H1 (cell line): Measurements from ENCODE around the gene SGCG. TPM values are rescaled to one million over a fixed set of nuclear protein-coding genes. Genes with fewer than 3 reads are reported as not detected.

Experiments
- CTCF ChIA-PET: fragments of 300-600 bp; sonication (Branson Sonifier 250); formaldehyde crosslinking; loops from one replicate; lab custom pipeline; 2021; ENCODE audit not compliant: partially characterized antibody; lab: Charles Lee
- POLR2A ChIA-PET: fragments of 300-600 bp; sonication (Branson Sonifier 250); formaldehyde crosslinking; loops from one replicate; lab custom pipeline; 2021; ENCODE audit warnings: inconsistent platforms; ENCODE audit not compliant: partially characterized antibody; lab: Charles Lee
- DNase-seq, 2 experiments: peaks; one replicate each; pipeline versions ENCODE4 v3.0.0 to v3.0.0-alpha.2; 2010 to 2022; ENCODE audit warnings: low spot score in 2 of 2, low read depth in 1 of 2, mixed read lengths in 1 of 2
- FAIRE-seq: peaks from 2 replicates; lab custom pipeline; 2011; peaks lifted over from hg19 to GRCh38; lab: Jason Lieb, UNC
- H2AFZ ChIP-seq: 2 replicates; pipeline ENCODE4 v1.8.1; 2012; ENCODE audit warnings: low read length, inconsistent platforms
- H2AK5ac ChIP-seq: 2 replicates; pipeline ENCODE4 v1.6.1; 2013; ENCODE audit warnings: low read depth, low read length
- H2BK120ac ChIP-seq: replicated peaks from 2 replicates; pipeline ENCODE3; 2013; ENCODE audit warnings: low read depth, low read length, inconsistent platforms
- H2BK12ac ChIP-seq: 2 replicates; pipeline ENCODE4 v1.6.1; 2013; ENCODE audit warnings: low read depth, low read length
- H2BK15ac ChIP-seq: 2 replicates; pipeline ENCODE4 v1.6.1; 2013; ENCODE audit warnings: low read length
- H2BK20ac ChIP-seq: 2 replicates; pipeline ENCODE4 v1.6.1; 2013; ENCODE audit warnings: low read length
- H2BK5ac ChIP-seq: 2 replicates; pipeline ENCODE4 v1.6.1; 2013; ENCODE audit warnings: low read depth, low read length
- H3K14ac ChIP-seq: 2 replicates; pipeline ENCODE4 v1.6.1; 2013; ENCODE audit warnings: inconsistent platforms; ENCODE audit not compliant: insufficient read length
- H3K18ac ChIP-seq: 2 replicates; pipeline ENCODE4 v1.6.1; 2013; ENCODE audit warnings: low read length; ENCODE audit errors: extremely low read depth
- H3K23ac ChIP-seq: 2 replicates; pipeline ENCODE4 v1.6.1; 2013; ENCODE audit warnings: inconsistent platforms; ENCODE audit not compliant: insufficient read length
- H3K23me2 ChIP-seq: 2 replicates; pipeline ENCODE4 v1.6.1; 2013; ENCODE audit warnings: low read depth, low read length
- H3K27ac ChIP-seq: 2 replicates; pipeline ENCODE4 v1.6.1; 2011; ENCODE audit warnings: low read depth, low read length, inconsistent platforms
- H3K27me3 ChIP-seq, 4 experiments: replicated peaks in 1 of 4; 1 replicate in 1 of 4; 2 replicates in 3 of 4; pipeline versions ENCODE4 v1.6.1 to v1.8.1; 2011 to 2013; ENCODE audit warnings: low read length in 3 of 4, mild to moderate bottlenecking in 3 of 4, inconsistent platforms in 2 of 4, mixed read lengths in 2 of 4, moderate library complexity in 1 of 4; ENCODE audit not compliant: control insufficient read depth in 3 of 4, insufficient read depth in 3 of 4; ENCODE audit errors: extremely low read depth in 1 of 4
- H3K36me3 ChIP-seq, 4 experiments: 2 replicates each; pipeline versions ENCODE4 v1.6.1 to v1.8.1; 2011 to 2013; ENCODE audit warnings: mild to moderate bottlenecking in 4 of 4, low read length in 3 of 4, moderate library complexity in 2 of 4, control low read depth in 1 of 4, inconsistent platforms in 1 of 4; ENCODE audit not compliant: insufficient read depth in 4 of 4, control insufficient read depth in 2 of 4
- H3K4ac ChIP-seq: replicated peaks from 2 replicates; pipeline ENCODE3; 2013; ENCODE audit warnings: low read length, low read depth, mixed read lengths, inconsistent platforms; ENCODE audit not compliant: insufficient read length
- H3K4me1 ChIP-seq, 4 experiments: replicated peaks in 1 of 4; 1 replicate in 1 of 4; 2 replicates in 3 of 4; pipeline versions ENCODE4 v1.6.1 to v1.8.1; 2011 to 2013; ENCODE audit warnings: low read length in 3 of 4, inconsistent platforms in 2 of 4, mixed read lengths in 1 of 4; ENCODE audit not compliant: insufficient read depth in 4 of 4, control insufficient read depth in 3 of 4
- H3K4me2 ChIP-seq, 2 experiments: 2 replicates each; pipeline versions ENCODE4 v1.6.1 to v1.8.1; 2011 to 2013; ENCODE audit warnings: low read depth in 2 of 2, low read length in 2 of 2, control low read depth in 1 of 2, inconsistent platforms in 1 of 2, mild to moderate bottlenecking in 1 of 2; ENCODE audit not compliant: insufficient read depth in 1 of 2
- H3K4me3 ChIP-seq, 4 experiments: fragments of 200-600, 300-600 bp in 1 of 4; sonication (generic), shearing (Covaris generic), sonication (Bioruptor Twin) in 1 of 4; 2 replicates each; pipeline versions ENCODE4 v1.5.1 to v1.8.1; 2011 to 2016; ENCODE audit warnings: low read length in 4 of 4, low read depth in 3 of 4, control low read depth in 2 of 4, inconsistent platforms in 2 of 4, mild to moderate bottlenecking in 2 of 4, mixed read lengths in 1 of 4, moderate library complexity in 1 of 4; ENCODE audit not compliant: insufficient read depth in 2 of 4; ENCODE audit errors: extremely low read depth in 1 of 4
- H3K56ac ChIP-seq: replicated peaks from 2 replicates; pipeline ENCODE3; 2013; ENCODE audit warnings: low read depth, mild to moderate bottlenecking, mixed read lengths, low read length, inconsistent platforms; ENCODE audit not compliant: insufficient read length
- H3K79me1 ChIP-seq: 2 replicates; pipeline ENCODE4 v1.6.1; 2013; ENCODE audit warnings: low read depth, low read length, control low read depth
- H3K79me2 ChIP-seq, 2 experiments: 2 replicates each; pipeline versions ENCODE4 v1.6.1 to v1.8.1; 2012 to 2013; ENCODE audit warnings: low read length in 2 of 2, mild to moderate bottlenecking in 2 of 2, inconsistent platforms in 1 of 2; ENCODE audit not compliant: insufficient read depth in 2 of 2, control insufficient read depth in 1 of 2
- H3K9ac ChIP-seq, 4 experiments: replicated peaks in 1 of 4; 1 replicate in 1 of 4; 2 replicates in 3 of 4; pipeline versions ENCODE4 v1.6.1 to v1.8.1; 2011 to 2013; ENCODE audit warnings: low read depth in 3 of 4, low read length in 3 of 4, control low read depth in 2 of 4, mild to moderate bottlenecking in 2 of 4, moderate library complexity in 2 of 4, inconsistent platforms in 1 of 4; ENCODE audit errors: extremely low read depth in 1 of 4
- H3K9me3 ChIP-seq, 2 experiments: 2 replicates each; pipeline versions ENCODE4 v1.6.1 to v1.8.1; 2012 to 2013; ENCODE audit warnings: mild to moderate bottlenecking in 2 of 2, moderate library complexity in 2 of 2, control low read depth in 1 of 2, inconsistent platforms in 1 of 2, low read depth in 1 of 2, low read length in 1 of 2, mixed read lengths in 1 of 2; ENCODE audit not compliant: insufficient read depth in 2 of 2
- H4K20me1 ChIP-seq, 2 experiments: replicated peaks in 1 of 2; 2 replicates each; pipeline versions ENCODE3 to v1.8.1; 2011 to 2013; ENCODE audit warnings: inconsistent platforms in 2 of 2, low read length in 2 of 2, mild to moderate bottlenecking in 1 of 2; ENCODE audit not compliant: insufficient read depth in 2 of 2, control insufficient read depth in 1 of 2
- H4K5ac ChIP-seq: 2 replicates; pipeline ENCODE4 v1.6.1; 2013; ENCODE audit warnings: low read length, low read depth, mixed read lengths, inconsistent platforms; ENCODE audit not compliant: insufficient read length
- H4K8ac ChIP-seq: 2 replicates; pipeline ENCODE4 v1.8.0; 2013; ENCODE audit warnings: mild to moderate bottlenecking, moderate library complexity, low read length, inconsistent platforms; ENCODE audit not compliant: insufficient read depth; ENCODE audit errors: extremely low read depth
- H4K91ac ChIP-seq: replicated peaks from 2 replicates; pipeline ENCODE3; 2013; ENCODE audit warnings: low read length, mixed read lengths, inconsistent platforms; ENCODE audit not compliant: insufficient read length
- CBX8 ChIP-seq: fragments of 300-800, 300-1000 bp; sonication (generic); IDR thresholded peaks from 2 replicates; pipeline ENCODE4 v1.7.1; 2016; ENCODE audit warnings: low read depth, low read length, borderline replicate concordance
- E2F6 ChIP-seq: IDR thresholded peaks from 2 replicates; pipeline ENCODE4 v1.6.1; 2012; ENCODE audit warnings: inconsistent platforms
- EGR1 ChIP-seq: IDR thresholded peaks from 2 replicates; pipeline ENCODE4 v1.6.1; 2011; ENCODE audit warnings: low read depth, low read length, borderline replicate concordance
- JUN ChIP-seq: IDR thresholded peaks from 2 replicates; pipeline ENCODE4 v1.6.1; 2011; ENCODE audit warnings: low read depth, mild to moderate bottlenecking, improper control_type of control experiment, low read length
- KDM1A ChIP-seq: fragments of 200-600, 300-600 bp; sonication (generic); IDR thresholded peaks from 2 replicates; pipeline ENCODE4 v1.7.1; 2016; ENCODE audit warnings: mild to moderate bottlenecking, low read length, borderline replicate concordance
- MAX ChIP-seq: IDR thresholded peaks from 2 replicates; pipeline ENCODE4 v1.6.1; 2012; ENCODE audit warnings: inconsistent platforms
- POLR2AphosphoS5 ChIP-seq: IDR thresholded peaks from 2 replicates; pipeline ENCODE4 v1.6.1; 2011; ENCODE audit warnings: low read depth, low read length
- RAD21 ChIP-seq, 2 experiments: IDR thresholded peaks in 1 of 2; conservative IDR thresholded peaks in 1 of 2; 2 replicates each; pipeline ENCODE4 v1.6.1; 2011; ENCODE audit warnings: low read depth in 2 of 2, low read length in 2 of 2, improper control_type of control experiment in 1 of 2, inconsistent platforms in 1 of 2, mild to moderate bottlenecking in 1 of 2, moderate library complexity in 1 of 2
- RFX5 ChIP-seq: IDR thresholded peaks from 2 replicates; pipeline ENCODE4 v1.6.1; 2011; ENCODE audit warnings: low read depth, low read length, improper control_type of control experiment, borderline replicate concordance
- SP2 ChIP-seq: IDR thresholded peaks from 2 replicates; pipeline ENCODE4 v1.6.1; 2012; ENCODE audit warnings: mild to moderate bottlenecking, low read length, inconsistent platforms
- TBP ChIP-seq: IDR thresholded peaks from 2 replicates; pipeline ENCODE4 v1.6.1; 2011; ENCODE audit warnings: low read depth, low read length, improper control_type of control experiment
- USF2 ChIP-seq: IDR thresholded peaks from 2 replicates; pipeline ENCODE4 v1.6.1; 2011; ENCODE audit warnings: low read length, improper control_type of control experiment
- WGBS, 2 experiments: shearing (Covaris generic) in 1 of 2; methylation state at CpG; one replicate each; pipeline versions ENCODE4 v1.1.6 to v1.1.7; 2013 to 2015; ENCODE audit warnings: low lambda C conversion rate in 2 of 2, mixed read lengths in 2 of 2, inconsistent platforms in 1 of 2, low coverage in 1 of 2, missing lambda C conversion rate in 1 of 2; ENCODE audit not compliant: insufficient replicate concordance in 2 of 2, insufficient coverage in 1 of 2, insufficient read length in 1 of 2; ENCODE audit errors: extremely low coverage in 1 of 2, missing lambda C conversion rate in 1 of 2; 5-methylcytosine and 5-hydroxymethylcytosine counted together
- polyA plus RNA-seq, 7 experiments: library from polyadenylated mRNA; depleted of rRNA in 3 of 7; stranded (reverse) in 5 of 7; unstranded in 2 of 7; fragments of >200 nt in 5 of 7; fragments of 200-250 nt in 2 of 7; gene quantifications; 1 replicate in 5 of 7; 2 replicates in 1 of 7; 4 replicates in 1 of 7; pipeline versions ENCODE4 v1.2.1 to v1.2.3, GENCODE V29; 2011 to 2013; ENCODE audit warnings: missing spikeins in 2 of 7, mixed read lengths in 2 of 7
- total RNA-seq: library from RNA; stranded (reverse); fragmentation: NEBNext Ultra II Directional; extraction: Animal tissue kit (Norgen Biotek cat#: 25700); gene quantifications from 2 replicates; pipeline ENCODE4 v1.2.1, GENCODE V29; 2021

Gene SGCG
- total and polyA plus RNA-seq, 2 of the 8 experiments (the other 6 are each of a cell fraction or from before 2014, with no cell fraction given): 0.05 TPM; not detected in 1

GRCh38 chr13:23146006-23146405 is 34.8 kb upstream of the SGCG start:
- Histone ChIP-seq H2BK20ac (no peak overlapping the region), H4K91ac (no peak overlapping the region), H3K23ac (no peak overlapping the region), H2AFZ (no peak overlapping the region), H3K79me1 (no peaks in the 10 kb centered on the region), H2BK120ac (no peak overlapping the region), H3K9ac (no peak overlapping the region), H3K4me2 (no peak overlapping the region), H3K79me2 (no peaks in the 10 kb centered on the region), H2BK15ac (no peak overlapping the region), H3K56ac (no peak overlapping the region), H3K4ac (no peak overlapping the region), H4K8ac (no peak overlapping the region), H2BK5ac (no peak overlapping the region)
- ChIA-PET CTCF (interaction anchor here (1.0 to 1.6 kb wide), 2 partner anchors 13 to 107 kb away, joined by 3 to 4 read pairs; no protein-coding TSS in a partner anchor), POLR2A (no interaction called here)
- no peak for TF ChIP-seq RFX5
- no peak for TF ChIP-seq KDM1A
- no peak for TF ChIP-seq TBP
- no peak for TF ChIP-seq POLR2AphosphoS5
- TF ChIP-seq CBX8: no peak
- TF ChIP-seq EGR1: no peak
- no peak for TF ChIP-seq RAD21 (IDR thresholded peaks at IDR 0.05 in 1 of 2, conservative IDR thresholded peaks at IDR 0.05 in 1 of 2; ENCODE audit: low read depth in 2 of 2, low read length in 2 of 2)
- TF ChIP-seq USF2: no peak
- no peak for TF ChIP-seq SP2
- TF ChIP-seq JUN: no peak
- TF ChIP-seq MAX: no peak
- no peak for TF ChIP-seq E2F6
- TF ChIP-seq, all 59 proteins: peak for 0
- Histone ChIP-seq H3K9me3 (peaks cover 11 to 13% of the 10 kb centered on the region in 2 experiments; a peak in 3 of 4 replicates), H3K4me3 (no peak overlapping the region), H3K14ac (no peak overlapping the region), H3K4me1 (no peaks in the 10 kb centered on the region), H2BK12ac (no peak overlapping the region), H3K18ac (no peak overlapping the region), H3K23me2 (no peaks in the 10 kb centered on the region), H3K36me3 (peaks cover 0 to 5% (median 0%) of the 10 kb centered on the region in 4 experiments; a peak in 1 of 8 replicates), H4K20me1 (no peaks in the 10 kb centered on the region), H3K27me3 (no peaks in the 10 kb centered on the region), H2AK5ac (no peak overlapping the region), H4K5ac (no peak overlapping the region), H3K27ac (no peak overlapping the region)
- DNase-seq: no peak
- no peak for FAIRE-seq
- whole genome bisulfite sequencing, 2 experiments: 92% methylated on average over 5 of the region's 5 CpGs; no CpG with 5 or more reads in 1 of the 2 experiments
